Peyer's patch (tissue), 4 donors: ENCODE measurements around the gene ADGRE1. TPM values are rescaled to one million over a fixed set of nuclear protein-coding genes. Genes with fewer than 3 reads are reported as not detected.

Experiments used
- DNase-seq, 3 donors: peaks; one replicate each; pipeline ENCODE4 v3.0.0-alpha.2; 2017 to 2019
- H3K27ac ChIP-seq, 4 donors: fragments of 200-600 bp; sonication (generic); one replicate each; pipeline ENCODE4 v1.5.1; 2016 to 2019
- H3K27me3 ChIP-seq, 2 donors: fragments of 200-600 bp; sonication (generic); one replicate each; pipeline ENCODE4 v1.5.1; 2019
- H3K36me3 ChIP-seq, 3 donors: fragments of 200-600 bp; sonication (generic); one replicate each; pipeline ENCODE4 v1.5.1; 2016 to 2019
- H3K4me1 ChIP-seq, 4 donors: fragments of 200-600 bp; sonication (generic); one replicate each; pipeline ENCODE4 v1.5.1; 2016 to 2019
- H3K4me3 ChIP-seq, 4 donors: fragments of 200-600 bp; sonication (generic); 1 replicate in 3 of 4; 2 replicates in 1 of 4; pipeline ENCODE4 v1.5.1; 2016 to 2019; ENCODE audit warnings: mild to moderate bottlenecking in 1 of 4
- H3K9me3 ChIP-seq, 4 donors: fragments of 200-600 bp; sonication (generic); one replicate each; pipeline ENCODE4 v1.5.1; 2016 to 2019; ENCODE audit warnings: mild to moderate bottlenecking in 1 of 4
- POLR2A ChIP-seq, 2 donors: fragments of 450-650 bp; IDR thresholded peaks; one replicate each; pipeline ENCODE4 v1.5.1; 2017; ENCODE audit warnings: antibody characterized with exemption in 2 of 2, mild to moderate bottlenecking in 2 of 2, moderate library complexity in 2 of 2
- total RNA-seq, 4 donors: library from RNA; depleted of rRNA; stranded (reverse); fragments of >200 nt; gene quantifications; one replicate each; pipeline ENCODE4 v1.1.0, GENCODE V29; 2016
- TF ChIP-seq, protein P1 (sequence below), 6 experiments: fragments of 450-650 bp in 4 of 6; fragments of 200-600 bp in 2 of 6; sonication (generic) in 1 of 6; IDR thresholded peaks; one replicate each; pipeline ENCODE4 v1.5.1; 2017 to 2019; ENCODE audit warnings: antibody characterized with exemption in 6 of 6, mild to moderate bottlenecking in 3 of 6, moderate library complexity in 1 of 6

Gene ADGRE1
- total RNA-seq, 4 donors from 2014 or later = 1.7 TPM; not detected in 3

DNA sequence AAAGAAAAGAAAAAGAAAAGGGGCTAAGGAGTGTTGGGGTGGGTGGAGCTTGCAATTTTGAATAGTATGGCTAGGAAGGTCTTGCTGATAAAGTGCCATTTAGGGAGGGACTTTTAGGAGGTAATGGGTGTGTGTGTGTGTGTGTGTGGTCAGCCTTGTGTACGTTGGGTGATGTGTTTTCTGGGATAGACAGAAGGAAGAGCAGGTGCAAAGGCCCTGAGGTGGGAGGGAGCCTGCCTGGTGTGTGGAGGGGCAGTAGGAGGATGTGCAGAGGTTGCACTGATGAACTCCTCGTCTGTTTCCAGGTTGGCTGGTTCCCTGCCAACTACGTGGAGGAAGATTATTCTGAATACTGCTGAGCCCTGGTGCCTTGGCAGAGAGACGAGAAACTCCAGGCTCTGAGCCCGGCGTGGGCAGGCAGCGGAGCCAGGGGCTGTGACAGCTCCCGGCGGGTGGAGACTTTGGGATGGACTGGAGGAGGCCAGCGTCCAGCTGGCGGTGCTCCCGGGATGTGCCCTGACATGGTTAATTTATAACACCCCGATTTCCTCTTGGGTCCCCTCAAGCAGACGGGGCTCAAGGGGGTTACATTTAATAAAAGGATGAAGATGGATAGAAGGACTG lies 30.5 kb upstream of the ADGRE1 start:
- Histone ChIP-seq H3K36me3 (peaks cover 0 to 6% (median 0%) of the 10 kb centered on the region in 3 donors), H3K27ac (no peak overlapping the region), H3K27me3 (no peaks in the 10 kb centered on the region), H3K9me3 (no peaks in the 10 kb centered on the region), H3K4me1 (no peaks in the 10 kb centered on the region), H3K4me3 (no peak overlapping the region)
- TF ChIP-seq, protein P1, sequence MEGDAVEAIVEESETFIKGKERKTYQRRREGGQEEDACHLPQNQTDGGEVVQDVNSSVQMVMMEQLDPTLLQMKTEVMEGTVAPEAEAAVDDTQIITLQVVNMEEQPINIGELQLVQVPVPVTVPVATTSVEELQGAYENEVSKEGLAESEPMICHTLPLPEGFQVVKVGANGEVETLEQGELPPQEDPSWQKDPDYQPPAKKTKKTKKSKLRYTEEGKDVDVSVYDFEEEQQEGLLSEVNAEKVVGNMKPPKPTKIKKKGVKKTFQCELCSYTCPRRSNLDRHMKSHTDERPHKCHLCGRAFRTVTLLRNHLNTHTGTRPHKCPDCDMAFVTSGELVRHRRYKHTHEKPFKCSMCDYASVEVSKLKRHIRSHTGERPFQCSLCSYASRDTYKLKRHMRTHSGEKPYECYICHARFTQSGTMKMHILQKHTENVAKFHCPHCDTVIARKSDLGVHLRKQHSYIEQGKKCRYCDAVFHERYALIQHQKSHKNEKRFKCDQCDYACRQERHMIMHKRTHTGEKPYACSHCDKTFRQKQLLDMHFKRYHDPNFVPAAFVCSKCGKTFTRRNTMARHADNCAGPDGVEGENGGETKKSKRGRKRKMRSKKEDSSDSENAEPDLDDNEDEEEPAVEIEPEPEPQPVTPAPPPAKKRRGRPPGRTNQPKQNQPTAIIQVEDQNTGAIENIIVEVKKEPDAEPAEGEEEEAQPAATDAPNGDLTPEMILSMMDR (IDR thresholded peaks at IDR 0.05) = no peak
- TF ChIP-seq POLR2A (IDR thresholded peaks at IDR 0.05) = no peak
- DNase-seq = no peak

DNA sequence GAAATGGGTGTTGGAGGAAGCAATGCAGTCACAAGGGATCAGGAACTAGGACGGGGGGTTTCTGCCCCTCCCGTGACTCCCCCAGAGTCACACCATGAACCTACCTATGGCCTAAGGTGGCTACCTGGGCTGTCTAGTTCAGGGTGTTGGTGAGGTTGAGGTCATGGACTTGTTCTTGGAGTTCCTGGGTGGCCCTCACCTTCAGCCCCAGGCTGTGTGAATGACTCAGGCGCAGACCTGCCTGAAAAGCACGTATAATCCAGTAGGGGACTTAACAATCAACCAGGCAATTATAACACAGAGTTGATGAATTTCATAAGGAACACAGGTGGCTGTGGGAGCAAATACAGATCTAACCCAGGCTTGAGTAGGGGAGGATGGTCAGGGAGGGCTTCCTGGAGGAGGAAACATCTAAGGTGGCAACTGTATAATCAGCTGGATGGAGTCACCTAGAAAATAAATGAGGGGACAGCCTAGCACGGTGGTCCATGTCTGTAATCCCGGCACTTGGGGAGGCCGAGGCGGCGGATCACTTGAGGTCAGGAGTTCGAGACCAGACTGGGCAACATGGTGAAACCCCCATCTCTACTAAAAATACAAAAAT lies 25.6 kb upstream of the ADGRE1 start:
- no peaks in the 10 kb centered on the region for H3K36me3 ChIP-seq
- H3K4me3 ChIP-seq = no peak overlapping the region
- TF ChIP-seq POLR2A (IDR thresholded peaks at IDR 0.05) = no peak
- TF ChIP-seq, protein P1 (IDR thresholded peaks at IDR 0.05) = no peak
- no peak overlapping the region for H3K27ac ChIP-seq
- no peaks in the 10 kb centered on the region for H3K27me3 ChIP-seq
- DNase-seq = no peak
- no peaks in the 10 kb centered on the region for H3K9me3 ChIP-seq
- H3K4me1 ChIP-seq = peaks cover 0 to 6% (median 2%) of the 10 kb centered on the region in 4 donors

DNA sequence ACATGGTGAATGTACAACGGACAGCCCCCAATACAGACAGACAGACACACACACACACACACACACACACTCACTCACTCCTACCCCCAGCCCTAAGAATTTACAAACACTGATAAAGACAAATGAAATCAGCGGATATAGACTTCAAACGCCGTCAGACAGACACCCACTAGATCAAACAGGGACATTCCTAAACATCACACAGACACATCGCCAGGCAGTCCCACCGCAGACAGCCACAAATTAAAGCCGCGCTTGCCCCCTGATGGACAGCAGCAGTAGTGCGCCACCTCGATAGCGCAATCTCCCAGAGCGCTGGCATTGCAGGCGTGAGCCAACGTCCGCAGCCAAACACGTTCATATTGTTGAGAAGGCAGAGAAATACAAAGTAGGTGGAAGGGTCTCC lies 24.7 kb upstream of the ADGRE1 start:
- peak; percentile 81 to 94 (median 86) for DNase-seq
- Histone ChIP-seq H3K4me3 (peak overlapping the region; percentile 18 to 39 (median 36)), H3K36me3 (no peaks in the 10 kb centered on the region), H3K27me3 (no peaks in the 10 kb centered on the region), H3K27ac (peak overlapping the region in 1 of 4 donors; percentile 61), H3K4me1 (peaks cover 0 to 6% (median 2%) of the 10 kb centered on the region in 4 donors), H3K9me3 (no peaks in the 10 kb centered on the region)
- no peak for TF ChIP-seq POLR2A (IDR thresholded peaks at IDR 0.05)
- TF ChIP-seq, protein P1 (IDR thresholded peaks at IDR 0.05) = peak; percentile 83 to 98 (median 89)

DNA sequence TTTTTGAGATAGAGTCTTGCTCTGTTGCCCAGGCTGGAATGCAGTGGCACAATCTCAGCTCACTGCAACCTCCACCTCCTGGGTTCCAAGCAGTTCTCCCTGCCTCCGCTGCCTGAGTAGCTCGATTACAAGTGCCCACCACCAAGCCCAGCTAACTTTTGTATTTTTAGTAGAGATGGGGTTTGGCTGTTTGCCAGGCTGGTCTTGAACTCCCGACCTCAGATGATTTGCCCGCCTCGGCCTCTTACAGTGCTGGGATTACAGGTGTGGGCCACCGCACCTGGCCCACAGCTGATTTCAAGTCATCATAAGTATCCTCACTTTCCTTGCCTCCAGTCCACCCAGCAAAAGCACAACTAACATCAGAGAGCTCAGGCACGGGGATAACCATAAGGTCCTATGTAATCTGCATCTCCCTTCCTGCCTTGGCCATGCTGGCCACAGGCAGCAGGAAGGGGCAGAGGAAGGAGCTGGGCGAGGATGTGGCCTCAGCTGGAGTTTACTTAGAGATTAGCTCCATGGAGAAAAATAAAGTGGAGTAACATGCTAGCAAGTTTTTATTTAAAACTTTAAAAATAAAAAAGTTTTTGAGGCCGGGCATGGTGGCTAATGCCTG lies 22.9 kb upstream of the ADGRE1 start:
- H3K36me3 ChIP-seq = no peaks in the 10 kb centered on the region
- H3K9me3 ChIP-seq = no peaks in the 10 kb centered on the region
- H3K27ac ChIP-seq = no peak overlapping the region
- no peaks in the 10 kb centered on the region for H3K27me3 ChIP-seq
- TF ChIP-seq POLR2A (IDR thresholded peaks at IDR 0.05) = no peak
- TF ChIP-seq, protein P1 (IDR thresholded peaks at IDR 0.05) = no peak
- H3K4me1 ChIP-seq = peaks cover 0 to 6% (median 2%) of the 10 kb centered on the region in 4 donors
- no peak overlapping the region for H3K4me3 ChIP-seq
- no peak for DNase-seq

DNA sequence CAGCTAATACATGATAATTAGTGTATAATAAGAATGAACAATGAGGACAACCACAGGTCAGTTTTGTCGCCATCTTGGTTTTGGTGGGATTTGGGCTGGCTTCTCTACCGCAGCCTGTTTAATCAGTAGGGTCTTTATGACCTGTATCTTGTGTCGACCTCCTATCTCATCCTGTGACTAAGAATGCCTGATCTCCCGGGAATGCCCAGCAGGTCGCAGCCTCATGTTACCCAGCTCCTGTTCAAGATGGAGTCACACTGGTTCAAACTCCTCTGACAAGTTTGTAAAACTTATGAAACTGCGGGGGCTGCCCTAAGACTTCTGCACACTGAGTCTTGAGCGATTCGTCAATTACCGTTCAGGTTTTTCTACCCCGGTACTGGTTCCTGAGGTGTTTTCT lies 21.5 kb upstream of the ADGRE1 start:
- no peaks in the 10 kb centered on the region for H3K9me3 ChIP-seq
- no peaks in the 10 kb centered on the region for H3K27me3 ChIP-seq
- DNase-seq = no peak
- H3K4me3 ChIP-seq = no peak overlapping the region
- H3K36me3 ChIP-seq = no peaks in the 10 kb centered on the region
- TF ChIP-seq, protein P1 (IDR thresholded peaks at IDR 0.05) = no peak
- TF ChIP-seq POLR2A (IDR thresholded peaks at IDR 0.05) = no peak
- H3K27ac ChIP-seq = no peak overlapping the region
- peaks cover 0 to 6% (median 2%) of the 10 kb centered on the region in 4 donors for H3K4me1 ChIP-seq
